Natural killer cell (primary cell): ENCODE measurements around the gene GPC5. TPM values are rescaled to one million over a fixed set of nuclear protein-coding genes. Genes with fewer than 3 reads are reported as not detected.

Experiments used
- ATAC-seq, 3 donors: fragments of 150-1000 bp in 2 of 3; fragments of 200-7000 bp in 1 of 3; cut with Tn5 transposase; 1 replicate in 1 of 3; 2 replicates in 2 of 3; pipeline ENCODE4 v1.10.0; 2021; ENCODE audit warnings: mild to moderate bottlenecking in 2 of 3, moderate library complexity in 2 of 3
- DNase-seq, 2 donors: peaks; one replicate each; pipeline versions ENCODE4 v3.0.0 to v3.0.0-alpha.2; 2013 to 2021; ENCODE audit warnings: mixed read lengths in 1 of 2
- H3K27ac ChIP-seq: one replicate; pipeline ENCODE4 v1.5.1; 2013; ENCODE audit warnings: mild to moderate bottlenecking, low read length
- H3K27me3 ChIP-seq: one replicate; pipeline ENCODE4 v1.6.1; 2013; ENCODE audit warnings: low read length; ENCODE audit not compliant: control insufficient read depth, insufficient read depth
- H3K36me3 ChIP-seq: one replicate; pipeline ENCODE4 v1.6.1; 2013; ENCODE audit warnings: low read length; ENCODE audit not compliant: control insufficient read depth, insufficient read depth
- H3K4me1 ChIP-seq: one replicate; pipeline ENCODE4 v1.6.1; 2013; ENCODE audit warnings: low read length; ENCODE audit not compliant: control insufficient read depth, insufficient read depth
- H3K4me3 ChIP-seq: one replicate; pipeline ENCODE4 v1.5.1; 2013; ENCODE audit warnings: low read length
- H3K9me3 ChIP-seq: one replicate; pipeline ENCODE4 v1.6.1; 2013; ENCODE audit warnings: low read length; ENCODE audit not compliant: control insufficient read depth, insufficient read depth
- H3K27ac Mint-ChIP-seq, 2 donors: one replicate each; pipeline ENCODE4 v1.8.0; 2022; ENCODE audit warnings: mild to moderate bottlenecking in 2 of 2, mixed read lengths in 2 of 2, moderate library complexity in 1 of 2
- H3K27me3 Mint-ChIP-seq, 2 donors: one replicate each; pipeline ENCODE4 v1.8.0; 2022; ENCODE audit warnings: low read depth in 2 of 2, mixed read lengths in 2 of 2
- H3K36me3 Mint-ChIP-seq: one replicate; pipeline ENCODE4 v1.8.0; 2022; ENCODE audit warnings: mixed read lengths
- H3K4me1 Mint-ChIP-seq, 2 donors: one replicate each; pipeline ENCODE4 v1.8.0; 2022; ENCODE audit warnings: mixed read lengths in 2 of 2
- H3K4me3 Mint-ChIP-seq: one replicate; pipeline ENCODE4 v1.8.0; 2022; ENCODE audit warnings: mild to moderate bottlenecking, moderate library complexity, mixed read lengths
- H3K9me3 Mint-ChIP-seq, 2 donors: one replicate each; pipeline ENCODE4 v1.8.0; 2022; ENCODE audit warnings: mixed read lengths in 2 of 2
- WGBS: methylation state at CpG from one replicate; pipeline ENCODE4 v1.1.7; 2013; ENCODE audit warnings: missing lambda C conversion rate; ENCODE audit not compliant: insufficient coverage; 5-methylcytosine and 5-hydroxymethylcytosine counted together
- intact Hi-C: fragments of 100-400 bp; cut with micrococcal nuclease; formaldehyde crosslinking; loops from one replicate; pipeline ENCODE4 v1.14.2; 2022
- total RNA-seq, 4 donors: library from RNA; stranded (reverse); fragments of 120-200 nt in 1 of 4; gene quantifications; one replicate each; pipeline versions ENCODE4 v1.2.3 to v1.2.4, GENCODE V29; 2013 to 2022
- TF ChIP-seq, protein P1 (sequence below): fragments of 200-600 bp; IDR thresholded peaks from one replicate; pipeline ENCODE4 v1.8.0; 2022; ENCODE audit warnings: antibody characterized with exemption

Gene GPC5
- total RNA-seq, 3 donors from 2014 or later (not counting 1 experiment from before 2014, with no cell fraction given): not detected

DNA sequence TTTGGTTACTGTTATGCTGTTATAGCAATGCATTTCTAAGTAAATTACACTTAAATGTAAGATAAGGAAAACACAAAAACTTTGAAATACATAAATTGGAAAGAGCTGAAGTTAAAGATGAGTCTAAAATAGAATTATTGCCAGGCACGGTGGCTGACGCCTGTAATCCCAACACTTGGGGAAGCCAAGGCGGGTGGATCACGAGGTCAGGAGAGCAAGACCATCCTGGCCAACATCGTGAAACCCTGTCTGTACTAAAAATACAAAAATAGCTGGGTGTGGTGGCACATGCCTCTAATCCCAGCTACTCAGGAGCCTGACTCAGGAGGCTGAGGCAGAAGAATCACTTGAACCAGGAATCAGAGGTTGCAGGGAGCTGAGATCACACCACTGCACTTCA lies 922.8 kb downstream of the GPC5 start:
- H3K4me1 ChIP-seq: no peaks in the 10 kb centered on the region

DNA sequence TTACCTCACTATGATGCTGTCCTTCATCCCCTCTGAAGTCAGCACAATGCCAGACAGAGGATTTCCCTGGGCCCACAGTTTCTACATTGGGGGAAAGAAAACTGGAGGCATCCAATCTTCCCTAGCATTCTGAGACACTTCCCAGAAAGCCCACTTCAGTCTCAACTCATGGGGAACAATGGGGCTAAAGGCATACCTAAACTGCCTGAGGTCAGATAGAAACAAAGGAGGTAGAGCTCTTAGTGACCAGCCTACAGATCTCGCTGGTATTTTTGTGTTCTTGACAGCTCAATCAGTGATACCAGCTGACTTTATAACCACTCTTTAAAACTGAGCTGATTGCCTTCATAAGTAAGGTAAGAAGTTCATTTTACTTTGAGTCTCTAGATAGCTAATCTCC lies 947.2 kb downstream of the GPC5 start:
- H3K4me3 Mint-ChIP-seq: no peak overlapping the region
- Histone ChIP-seq H3K4me3 (no peak overlapping the region), H3K27me3 (no peaks in the 10 kb centered on the region), H3K9me3 (peaks cover 7% of the 10 kb centered on the region), H3K36me3 (no peaks in the 10 kb centered on the region), H3K4me1 (no peaks in the 10 kb centered on the region), H3K27ac (no peak overlapping the region)
- no peak for ATAC-seq
- H3K27ac Mint-ChIP-seq: no peak overlapping the region
- H3K9me3 Mint-ChIP-seq: peaks cover 16 to 27% of the 10 kb centered on the region in 2 donors
- no peak for DNase-seq
- WGBS: 50% methylated on average over 1 of the region's 1 CpG
- no peaks in the 10 kb centered on the region for H3K36me3 Mint-ChIP-seq
- TF ChIP-seq, protein P1, sequence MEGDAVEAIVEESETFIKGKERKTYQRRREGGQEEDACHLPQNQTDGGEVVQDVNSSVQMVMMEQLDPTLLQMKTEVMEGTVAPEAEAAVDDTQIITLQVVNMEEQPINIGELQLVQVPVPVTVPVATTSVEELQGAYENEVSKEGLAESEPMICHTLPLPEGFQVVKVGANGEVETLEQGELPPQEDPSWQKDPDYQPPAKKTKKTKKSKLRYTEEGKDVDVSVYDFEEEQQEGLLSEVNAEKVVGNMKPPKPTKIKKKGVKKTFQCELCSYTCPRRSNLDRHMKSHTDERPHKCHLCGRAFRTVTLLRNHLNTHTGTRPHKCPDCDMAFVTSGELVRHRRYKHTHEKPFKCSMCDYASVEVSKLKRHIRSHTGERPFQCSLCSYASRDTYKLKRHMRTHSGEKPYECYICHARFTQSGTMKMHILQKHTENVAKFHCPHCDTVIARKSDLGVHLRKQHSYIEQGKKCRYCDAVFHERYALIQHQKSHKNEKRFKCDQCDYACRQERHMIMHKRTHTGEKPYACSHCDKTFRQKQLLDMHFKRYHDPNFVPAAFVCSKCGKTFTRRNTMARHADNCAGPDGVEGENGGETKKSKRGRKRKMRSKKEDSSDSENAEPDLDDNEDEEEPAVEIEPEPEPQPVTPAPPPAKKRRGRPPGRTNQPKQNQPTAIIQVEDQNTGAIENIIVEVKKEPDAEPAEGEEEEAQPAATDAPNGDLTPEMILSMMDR: no peak
- intact Hi-C loops: no loop called here
- H3K4me1 Mint-ChIP-seq: no peaks in the 10 kb centered on the region
- no peaks in the 10 kb centered on the region for H3K27me3 Mint-ChIP-seq

More for the DNA sequence above, 922.8 kb downstream of the GPC5 start:
- DNase-seq: no peak
- Mint-ChIP-seq H3K4me3 (no peak overlapping the region), H3K36me3 (no peaks in the 10 kb centered on the region), H3K27me3 (no peaks in the 10 kb centered on the region), H3K4me1 (no peaks in the 10 kb centered on the region), H3K9me3 (peaks cover 12 to 15% of the 10 kb centered on the region in 2 donors), H3K27ac (no peak overlapping the region)
- TF ChIP-seq, protein P1: no peak
- no peak for ATAC-seq
- intact Hi-C loops: no loop called here
- H3K36me3 ChIP-seq: no peaks in the 10 kb centered on the region
- H3K9me3 ChIP-seq: no peaks in the 10 kb centered on the region
- 87% methylated on average over 5 of the region's 5 CpGs for WGBS
- no peaks in the 10 kb centered on the region for H3K27me3 ChIP-seq
- H3K27ac ChIP-seq: no peak overlapping the region
- no peak overlapping the region for H3K4me3 ChIP-seq

DNA sequence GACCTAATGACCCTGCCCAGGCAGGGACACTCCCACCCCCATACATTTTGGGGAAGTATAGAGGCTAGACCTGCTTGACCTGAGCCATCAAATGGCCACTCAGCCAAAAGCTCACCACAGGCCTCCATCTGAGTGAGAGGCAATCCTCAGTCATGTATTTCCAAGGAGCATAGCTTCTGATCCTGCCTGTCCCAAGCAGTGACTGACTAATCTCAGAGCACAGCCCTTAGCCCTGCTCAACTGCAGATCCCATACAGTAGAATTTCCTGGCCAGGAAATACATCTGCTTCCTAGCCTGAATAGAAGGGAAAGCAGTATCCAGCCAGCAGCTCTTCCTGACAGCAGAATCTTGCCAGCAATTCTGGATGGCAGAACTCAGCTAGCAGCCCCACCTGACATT lies 947.6 kb downstream of the GPC5 start:
- no peak overlapping the region for H3K4me3 Mint-ChIP-seq
- intact Hi-C loops: no loop called here
- TF ChIP-seq, protein P1: no peak
- Histone ChIP-seq H3K4me1 (no peaks in the 10 kb centered on the region), H3K27ac (no peak overlapping the region), H3K36me3 (no peaks in the 10 kb centered on the region), H3K9me3 (peaks cover 7% of the 10 kb centered on the region), H3K4me3 (no peak overlapping the region), H3K27me3 (no peaks in the 10 kb centered on the region)
- no peaks in the 10 kb centered on the region for H3K4me1 Mint-ChIP-seq
- peaks cover 16 to 27% of the 10 kb centered on the region in 2 donors for H3K9me3 Mint-ChIP-seq
- no peak for DNase-seq
- no peaks in the 10 kb centered on the region for H3K27me3 Mint-ChIP-seq
- H3K27ac Mint-ChIP-seq: no peak overlapping the region
- ATAC-seq: no peak
- no peaks in the 10 kb centered on the region for H3K36me3 Mint-ChIP-seq

DNA sequence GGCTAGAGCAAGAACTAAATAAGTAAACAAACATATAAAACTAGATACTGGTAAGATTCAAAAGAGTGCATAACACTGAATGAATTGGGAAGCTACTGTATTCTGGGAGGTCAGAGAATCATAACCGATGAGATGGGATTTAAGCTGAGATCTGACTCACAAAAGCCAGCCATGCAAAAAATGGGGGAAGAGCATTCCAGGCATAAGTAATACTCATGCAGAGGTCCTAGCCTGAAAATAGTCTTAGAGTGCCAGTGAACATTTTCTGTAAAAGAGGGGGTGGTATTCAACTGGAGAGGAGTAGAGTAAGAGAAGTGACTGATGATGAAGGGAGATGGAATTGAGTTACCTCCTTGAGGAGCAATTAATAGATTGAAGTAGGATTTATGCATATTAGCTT lies 956.2 kb downstream of the GPC5 start:
- Histone ChIP-seq H3K4me3 (no peak overlapping the region), H3K4me1 (no peaks in the 10 kb centered on the region), H3K27ac (no peak overlapping the region), H3K9me3 (no peaks in the 10 kb centered on the region), H3K36me3 (no peaks in the 10 kb centered on the region), H3K27me3 (no peaks in the 10 kb centered on the region)
- peaks cover 11% of the 10 kb centered on the region for H3K36me3 Mint-ChIP-seq
- ATAC-seq: no peak
- H3K4me3 Mint-ChIP-seq: no peak overlapping the region
- TF ChIP-seq, protein P1: no peak
- no peaks in the 10 kb centered on the region for H3K27me3 Mint-ChIP-seq
- H3K4me1 Mint-ChIP-seq: no peaks in the 10 kb centered on the region
- peaks cover 23 to 29% of the 10 kb centered on the region in 2 donors for H3K9me3 Mint-ChIP-seq
- intact Hi-C loops: no loop called here
- no peak overlapping the region for H3K27ac Mint-ChIP-seq
- no peak for DNase-seq
- WGBS: 85% methylated on average over 1 of the region's 1 CpG
